Hematopoietic multipotent progenitor cell treated with erythropoietin and hydrocortisone succinate and interleukin-3 and kit ligand, for 4 days (in vitro differentiated cells): Measurements from ENCODE around the gene OR7G1.
A peak's percentile ranks its signal among the peaks of the same experiment; 100 is the strongest.
"Not testable (repeated sequence)": the region's sequence is repeated elsewhere in the genome, so short reads cannot be mapped to it uniquely, and the experiment has no call there.

ENCODE experiments used
- DNase-seq: peaks from one replicate; pipeline ENCODE4 v3.0.0-alpha.2; 2015

Gene OR7G1

GRCh38 chr19:9075064-9075949 lies 40.3 kb downstream of the OR7G1 start:
- peak; percentile 97 for DNase-seq

- no peak for DNase-seq
These were observed 41.8 kb downstream of the OR7G1 start for GRCh38 chr19:9073806-9074205.

GRCh38 chr19:9071720-9072119 lies 43.8 kb downstream of the OR7G1 start:
- DNase-seq, result not testable (repeated sequence)

- DNase-seq, result no peak
These were observed 45.5 kb downstream of the OR7G1 start for GRCh38 chr19:9070066-9070465.

- no peak for DNase-seq
These were observed 50.0 kb downstream of the OR7G1 start for GRCh38 chr19:9065457-9066014.
